22Rv1 (cell line): Measurements from ENCODE around the gene TERT.

Experiments used
- ZFX ChIP-seq: fragments of 450-650 bp; IDR thresholded peaks from 2 replicates; pipeline ENCODE4 v1.6.1; 2017; ENCODE audit warnings: antibody characterized with exemption, borderline replicate concordance
- TF ChIP-seq, protein P1 (sequence below): fragments of 450-650 bp; IDR thresholded peaks from 2 replicates; pipeline ENCODE4 v1.5.1; 2017; ENCODE audit warnings: mild to moderate bottlenecking

DNA sequence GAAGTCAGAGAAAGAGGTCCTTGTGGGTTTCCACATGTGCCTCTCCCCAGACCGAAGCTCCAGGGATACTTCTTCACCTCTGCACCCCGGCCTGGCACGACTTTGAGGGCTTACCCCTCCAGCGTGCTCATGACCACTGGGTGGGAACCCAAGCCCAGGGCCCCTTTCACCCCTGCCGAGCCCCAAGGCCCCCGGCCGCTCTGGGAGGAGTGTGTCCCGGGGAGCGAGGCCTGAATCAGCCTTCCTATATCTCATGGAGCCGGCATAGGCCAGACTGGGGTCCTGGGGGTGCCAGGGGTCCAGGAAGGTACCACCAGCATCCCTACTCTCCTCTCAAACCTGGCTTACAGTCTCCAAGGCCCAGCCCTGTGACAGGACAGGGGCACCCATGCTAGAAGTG is 17.1 kb downstream of the TERT start:
- TF ChIP-seq, protein P1, sequence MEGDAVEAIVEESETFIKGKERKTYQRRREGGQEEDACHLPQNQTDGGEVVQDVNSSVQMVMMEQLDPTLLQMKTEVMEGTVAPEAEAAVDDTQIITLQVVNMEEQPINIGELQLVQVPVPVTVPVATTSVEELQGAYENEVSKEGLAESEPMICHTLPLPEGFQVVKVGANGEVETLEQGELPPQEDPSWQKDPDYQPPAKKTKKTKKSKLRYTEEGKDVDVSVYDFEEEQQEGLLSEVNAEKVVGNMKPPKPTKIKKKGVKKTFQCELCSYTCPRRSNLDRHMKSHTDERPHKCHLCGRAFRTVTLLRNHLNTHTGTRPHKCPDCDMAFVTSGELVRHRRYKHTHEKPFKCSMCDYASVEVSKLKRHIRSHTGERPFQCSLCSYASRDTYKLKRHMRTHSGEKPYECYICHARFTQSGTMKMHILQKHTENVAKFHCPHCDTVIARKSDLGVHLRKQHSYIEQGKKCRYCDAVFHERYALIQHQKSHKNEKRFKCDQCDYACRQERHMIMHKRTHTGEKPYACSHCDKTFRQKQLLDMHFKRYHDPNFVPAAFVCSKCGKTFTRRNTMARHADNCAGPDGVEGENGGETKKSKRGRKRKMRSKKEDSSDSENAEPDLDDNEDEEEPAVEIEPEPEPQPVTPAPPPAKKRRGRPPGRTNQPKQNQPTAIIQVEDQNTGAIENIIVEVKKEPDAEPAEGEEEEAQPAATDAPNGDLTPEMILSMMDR: no peak
- no peak for TF ChIP-seq ZFX
